Activated T-cell treated with anti-CD3 and anti-CD28 coated beads, Interleukin-2, amount 50 U/mL, for 24 hours (primary cell): ENCODE data around the gene MUC13.
A peak's percentile ranks its signal among the peaks of the same experiment; 100 is the strongest.

Experiments used
- DNase-seq: peaks from one replicate; pipeline ENCODE4 v3.0.0-alpha.2; 2020
- H3K27ac Mint-ChIP-seq: 2 replicates; pipeline ENCODE4 v1.8.0; 2020; ENCODE audit warnings: mild to moderate bottlenecking, mixed read lengths
- H3K27me3 Mint-ChIP-seq: 2 replicates; pipeline ENCODE4 v1.8.0; 2020; ENCODE audit warnings: mixed read lengths
- H3K36me3 Mint-ChIP-seq: 2 replicates; pipeline ENCODE4 v1.8.0; 2020; ENCODE audit warnings: low read depth, mixed read lengths
- H3K4me1 Mint-ChIP-seq: 2 replicates; pipeline ENCODE4 v1.8.0; 2020; ENCODE audit warnings: low read depth, mixed read lengths
- H3K4me3 Mint-ChIP-seq: 2 replicates; pipeline ENCODE4 v1.8.0; 2020; ENCODE audit warnings: mild to moderate bottlenecking, moderate library complexity, mixed read lengths
- H3K9me3 Mint-ChIP-seq: 2 replicates; pipeline ENCODE4 v1.8.0; 2020; ENCODE audit warnings: mixed read lengths

Gene MUC13

DNA sequence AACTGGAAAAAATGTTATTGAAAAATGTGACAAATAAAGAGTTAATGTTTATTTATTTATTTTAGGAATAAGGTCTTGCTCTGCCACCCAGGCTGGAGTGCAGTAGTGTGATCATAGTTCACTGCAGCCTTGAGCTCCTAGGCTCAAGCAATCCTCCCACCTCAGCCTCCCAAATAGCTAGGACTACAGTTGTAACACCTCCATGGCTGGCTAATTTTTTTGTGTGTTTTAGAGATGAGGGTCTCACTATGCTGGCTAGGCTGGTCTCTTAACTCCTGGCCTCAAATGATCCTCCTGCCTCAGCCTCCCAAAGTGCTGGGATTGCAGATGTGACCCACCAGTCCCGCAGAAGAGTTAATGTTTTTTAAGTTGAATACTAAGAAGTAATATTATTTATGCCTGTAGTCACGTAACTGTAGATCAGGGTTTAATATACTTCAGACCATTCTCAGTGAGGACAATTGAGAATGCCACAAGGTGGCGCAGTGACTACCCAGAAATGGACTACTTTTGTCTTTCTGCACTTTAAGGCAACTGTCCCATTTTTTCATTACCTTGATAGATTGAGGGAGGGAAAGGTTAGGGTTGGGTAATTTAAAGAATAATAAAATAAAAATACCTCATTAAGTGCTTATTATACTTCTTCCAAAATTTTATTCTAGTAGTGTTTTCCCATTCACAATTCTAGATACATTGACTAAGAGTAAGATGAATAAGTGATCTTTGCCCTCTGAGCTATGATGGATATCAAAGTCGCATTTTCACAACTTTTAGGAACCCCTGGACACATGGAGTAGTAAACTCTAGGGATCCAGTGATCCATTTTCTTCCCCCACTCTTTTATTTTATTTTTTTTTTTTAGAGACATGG is 6.0 kb downstream of the MUC13 start:
- DNase-seq = peak; percentile 57
- Mint-ChIP-seq H3K36me3 (no peaks in the 10 kb centered on the region), H3K27ac (no peak overlapping the region), H3K4me1 (peaks cover 2% of the 10 kb centered on the region), H3K9me3 (no peaks in the 10 kb centered on the region), H3K4me3 (no peak overlapping the region), H3K27me3 (no peaks in the 10 kb centered on the region)

DNA sequence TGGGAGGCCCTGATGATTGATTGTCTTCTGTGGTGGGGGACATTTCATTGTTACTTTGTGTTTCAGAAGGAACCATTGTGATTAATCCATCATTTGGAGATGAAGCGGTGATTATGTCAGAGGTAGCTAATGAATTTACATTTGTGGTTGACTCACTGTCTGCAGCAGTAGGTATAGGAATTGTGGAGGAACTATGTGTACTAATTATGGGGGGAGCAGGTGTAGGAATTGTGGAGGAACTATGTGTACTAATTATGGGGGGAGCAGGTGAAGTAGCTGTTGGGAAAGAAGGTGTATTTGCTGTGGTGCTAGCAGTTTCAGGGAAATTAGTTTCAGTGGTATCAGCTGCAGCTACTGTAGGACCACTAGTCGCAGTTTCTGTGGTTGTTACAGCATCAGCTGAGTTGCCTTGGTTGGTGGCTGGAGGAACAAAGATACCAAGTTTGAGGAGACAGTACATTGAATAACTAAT is 6.9 kb downstream of the MUC13 start:
- DNase-seq = no peak
- Mint-ChIP-seq H3K36me3 (no peaks in the 10 kb centered on the region), H3K27ac (no peak overlapping the region), H3K4me1 (peaks cover 2% of the 10 kb centered on the region), H3K4me3 (no peak overlapping the region), H3K9me3 (no peaks in the 10 kb centered on the region), H3K27me3 (no peaks in the 10 kb centered on the region)

DNA sequence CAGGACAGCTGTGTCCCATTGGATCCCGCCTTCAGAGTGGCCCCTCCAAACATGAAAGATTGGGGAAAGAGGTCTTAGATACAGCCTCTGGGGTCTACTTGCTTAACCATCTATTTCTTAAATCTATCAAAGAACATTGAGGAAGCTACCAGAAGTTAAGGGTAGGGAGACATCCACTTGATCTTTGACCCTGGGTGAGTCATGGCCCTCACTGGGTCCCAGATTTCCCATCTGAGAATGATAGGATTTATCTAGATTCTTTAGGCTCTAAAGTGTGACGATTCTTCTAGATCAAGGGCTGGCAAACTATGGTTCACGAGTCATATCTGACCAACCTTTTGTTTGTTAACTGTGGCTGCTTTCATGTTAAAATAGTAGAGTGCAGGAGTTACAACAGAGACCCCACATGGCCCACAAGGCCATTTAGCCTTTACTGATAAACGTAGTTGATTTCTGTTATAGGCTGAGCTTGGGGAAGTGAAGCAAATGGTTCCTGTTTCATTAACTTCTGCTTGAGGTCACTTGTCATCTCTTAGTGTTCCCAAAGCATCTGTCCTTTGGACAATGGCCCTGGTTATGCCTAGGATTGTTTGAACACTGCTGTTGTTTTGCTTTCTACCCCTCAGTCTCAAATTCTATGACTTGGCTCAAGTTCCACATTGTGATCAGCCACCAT is 8.0 kb downstream of the MUC13 start:
- Mint-ChIP-seq H3K9me3 (no peaks in the 10 kb centered on the region), H3K36me3 (no peaks in the 10 kb centered on the region), H3K27me3 (no peaks in the 10 kb centered on the region), H3K4me1 (peaks cover 2% of the 10 kb centered on the region), H3K4me3 (no peak overlapping the region), H3K27ac (no peak overlapping the region)
- DNase-seq = no peak

DNA sequence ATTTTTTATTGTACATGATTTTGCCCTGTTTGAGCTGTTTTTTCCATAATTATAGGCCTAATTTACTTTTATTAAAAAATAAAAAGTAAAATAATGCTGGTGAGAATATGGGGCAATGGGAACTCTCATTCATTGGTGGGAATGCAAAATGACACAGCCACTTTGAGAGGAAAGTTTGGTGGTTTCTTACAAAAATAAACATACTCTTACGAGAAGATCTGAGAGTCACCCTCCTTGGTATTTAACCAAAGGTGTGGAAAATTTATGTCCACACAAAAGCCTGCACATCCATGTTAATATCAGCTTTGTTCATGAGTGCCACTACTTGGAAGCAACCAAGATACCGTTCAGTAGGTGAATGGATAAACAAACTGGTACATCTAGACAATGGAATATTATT is 9.8 kb downstream of the MUC13 start:
- no peaks in the 10 kb centered on the region for H3K36me3 Mint-ChIP-seq
- H3K4me3 Mint-ChIP-seq = no peak overlapping the region
- no peak for DNase-seq
- H3K4me1 Mint-ChIP-seq = peaks cover 2% of the 10 kb centered on the region
- no peaks in the 10 kb centered on the region for H3K9me3 Mint-ChIP-seq
- H3K27ac Mint-ChIP-seq = no peak overlapping the region
- no peaks in the 10 kb centered on the region for H3K27me3 Mint-ChIP-seq

DNA sequence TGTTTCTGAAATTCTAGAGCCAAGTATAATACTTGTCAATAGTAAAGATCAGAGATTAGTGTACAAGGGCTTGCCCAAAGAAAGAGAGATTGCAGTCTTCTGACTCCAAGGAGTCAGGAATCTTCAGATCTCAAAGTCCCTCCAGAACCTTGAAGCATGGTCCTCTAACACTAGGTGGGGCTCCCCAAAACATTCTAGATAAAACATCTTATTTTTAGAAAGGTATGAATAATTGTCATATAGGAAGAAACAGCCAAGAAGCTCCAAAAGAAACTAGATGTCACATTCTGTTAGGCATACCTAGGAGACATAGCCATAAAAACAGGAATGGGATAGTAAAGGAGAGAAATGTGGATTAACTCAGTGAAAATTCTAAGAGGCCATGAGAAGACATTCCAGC is 10.7 kb downstream of the MUC13 start:
- H3K27ac Mint-ChIP-seq = no peak overlapping the region
- peaks cover 2% of the 10 kb centered on the region for H3K4me1 Mint-ChIP-seq
- peaks cover 4% of the 10 kb centered on the region for H3K27me3 Mint-ChIP-seq
- H3K36me3 Mint-ChIP-seq = no peaks in the 10 kb centered on the region
- H3K9me3 Mint-ChIP-seq = no peaks in the 10 kb centered on the region
- no peak for DNase-seq
- H3K4me3 Mint-ChIP-seq = no peak overlapping the region

DNA sequence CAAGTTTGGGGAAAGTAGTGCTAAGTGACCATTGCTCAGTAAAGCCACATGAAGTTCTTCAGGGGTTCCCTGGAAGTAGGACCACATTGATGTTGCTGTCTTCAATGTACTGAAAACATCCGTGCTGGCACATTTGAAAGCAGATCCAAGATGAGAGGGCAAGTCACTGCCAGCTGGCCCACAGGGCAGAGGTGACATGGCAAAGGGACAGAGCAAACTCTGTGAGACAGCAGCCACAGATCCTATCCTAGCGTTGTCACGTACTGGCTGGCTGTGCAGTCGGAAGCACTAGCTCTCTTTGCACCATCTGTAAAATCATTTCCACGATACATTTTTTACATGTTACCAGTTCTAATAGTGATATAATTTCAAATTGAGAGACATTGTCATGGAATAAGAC is 13.8 kb downstream of the MUC13 start:
- no peak for DNase-seq
- no peaks in the 10 kb centered on the region for H3K4me1 Mint-ChIP-seq
- no peaks in the 10 kb centered on the region for H3K9me3 Mint-ChIP-seq
- H3K36me3 Mint-ChIP-seq = no peaks in the 10 kb centered on the region
- H3K27ac Mint-ChIP-seq = no peak overlapping the region
- H3K27me3 Mint-ChIP-seq = peaks cover 13% of the 10 kb centered on the region
- no peak overlapping the region for H3K4me3 Mint-ChIP-seq

DNA sequence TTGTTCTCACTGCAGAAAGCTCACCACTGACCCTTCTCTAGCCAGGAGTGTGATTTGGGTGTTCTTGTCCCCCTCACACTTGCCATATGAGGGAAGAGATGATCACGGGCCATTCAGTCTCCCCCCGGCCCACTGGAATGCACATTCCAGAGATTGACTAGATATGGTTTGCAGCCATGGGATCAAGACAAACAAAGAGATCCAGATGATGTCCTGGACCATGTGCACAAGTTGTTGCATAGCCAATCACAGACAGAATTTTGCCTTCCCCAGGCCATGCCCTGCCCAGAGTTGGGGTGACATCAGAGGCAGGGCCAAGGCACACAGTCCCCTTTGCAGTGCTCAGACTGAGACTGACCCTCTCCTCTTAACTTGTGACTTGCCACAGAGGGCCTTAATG is 14.8 kb downstream of the MUC13 start:
- Mint-ChIP-seq H3K4me1 (no peaks in the 10 kb centered on the region), H3K4me3 (no peak overlapping the region), H3K27ac (no peak overlapping the region), H3K36me3 (no peaks in the 10 kb centered on the region), H3K27me3 (peaks cover 13% of the 10 kb centered on the region), H3K9me3 (no peaks in the 10 kb centered on the region)
- no peak for DNase-seq

DNA sequence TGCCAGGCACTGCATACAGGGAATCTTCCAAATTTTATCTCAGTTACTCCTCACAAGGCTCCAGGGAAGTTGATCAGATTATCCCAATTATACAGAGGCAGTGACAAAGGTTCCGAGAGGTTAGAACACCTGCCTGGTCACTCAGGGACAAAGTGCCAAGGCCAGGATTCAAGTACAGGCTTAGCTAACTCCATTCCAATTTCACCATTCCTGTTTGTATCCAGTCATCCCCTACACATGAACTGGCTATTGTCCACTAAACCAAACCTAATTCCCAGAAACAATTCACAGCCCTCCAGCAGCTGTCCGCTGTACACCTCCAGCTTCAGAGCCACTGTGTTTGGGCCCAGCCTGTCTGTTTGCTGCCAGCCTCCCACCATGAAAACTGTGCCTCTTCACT is 16.0 kb downstream of the MUC13 start:
- no peak for DNase-seq
- Mint-ChIP-seq H3K4me1 (no peaks in the 10 kb centered on the region), H3K27me3 (peaks cover 13% of the 10 kb centered on the region), H3K4me3 (no peak overlapping the region), H3K36me3 (no peaks in the 10 kb centered on the region), H3K27ac (no peak overlapping the region), H3K9me3 (no peaks in the 10 kb centered on the region)

DNA sequence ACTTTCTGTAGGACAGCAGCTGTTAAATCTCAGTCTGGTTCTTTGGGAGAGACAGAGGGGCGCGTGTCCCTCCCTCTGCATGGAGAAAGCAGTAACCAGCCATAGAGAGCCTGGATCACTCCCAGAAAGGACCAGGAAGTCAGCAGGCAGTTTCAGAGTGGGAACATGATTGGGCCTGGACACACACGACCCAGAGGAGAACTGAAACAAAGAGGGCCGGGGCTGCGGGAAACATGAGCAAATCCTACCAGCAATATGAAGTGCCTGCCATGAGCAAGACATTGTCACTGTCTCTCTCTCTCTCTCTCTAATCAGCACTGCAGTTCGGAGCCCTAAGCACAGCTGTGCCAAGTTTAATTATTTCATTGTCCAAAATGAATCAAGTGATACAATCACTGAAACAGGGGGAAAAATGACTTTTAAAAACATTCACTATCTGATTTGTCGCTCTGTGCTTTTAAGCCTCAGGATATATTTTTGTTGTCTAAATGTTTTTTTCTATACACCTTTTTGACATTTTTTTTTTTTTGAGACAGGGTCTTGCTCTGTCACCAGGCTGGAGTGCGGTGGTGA is 17.6 kb downstream of the MUC13 start:
- no peak for DNase-seq
- Mint-ChIP-seq H3K9me3 (no peaks in the 10 kb centered on the region), H3K36me3 (no peaks in the 10 kb centered on the region), H3K27ac (no peak overlapping the region), H3K27me3 (peaks cover 13% of the 10 kb centered on the region), H3K4me1 (no peaks in the 10 kb centered on the region), H3K4me3 (no peak overlapping the region)

DNA sequence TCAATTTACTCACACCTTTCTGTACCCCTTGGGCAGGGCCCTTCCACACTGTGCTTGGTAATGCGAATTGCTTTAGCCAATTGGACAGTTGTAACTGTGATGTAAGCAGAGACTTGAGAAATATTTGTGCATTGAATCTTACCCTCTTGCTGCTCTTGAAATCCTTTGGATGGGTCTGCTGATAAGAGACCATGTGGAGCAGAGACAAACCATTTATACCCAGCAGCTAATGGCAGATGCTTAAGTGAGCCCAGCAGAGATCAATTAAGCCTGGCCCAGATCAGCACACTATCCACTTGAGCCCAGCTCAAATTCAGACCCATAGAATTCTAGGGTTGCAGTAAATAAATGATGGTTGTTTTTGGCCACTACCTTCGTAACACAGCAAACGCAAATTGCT is 19.3 kb downstream of the MUC13 start:
- DNase-seq = no peak
- Mint-ChIP-seq H3K36me3 (no peaks in the 10 kb centered on the region), H3K27ac (no peak overlapping the region), H3K4me1 (no peaks in the 10 kb centered on the region), H3K27me3 (peaks cover 17% of the 10 kb centered on the region), H3K4me3 (no peak overlapping the region), H3K9me3 (no peaks in the 10 kb centered on the region)

DNA sequence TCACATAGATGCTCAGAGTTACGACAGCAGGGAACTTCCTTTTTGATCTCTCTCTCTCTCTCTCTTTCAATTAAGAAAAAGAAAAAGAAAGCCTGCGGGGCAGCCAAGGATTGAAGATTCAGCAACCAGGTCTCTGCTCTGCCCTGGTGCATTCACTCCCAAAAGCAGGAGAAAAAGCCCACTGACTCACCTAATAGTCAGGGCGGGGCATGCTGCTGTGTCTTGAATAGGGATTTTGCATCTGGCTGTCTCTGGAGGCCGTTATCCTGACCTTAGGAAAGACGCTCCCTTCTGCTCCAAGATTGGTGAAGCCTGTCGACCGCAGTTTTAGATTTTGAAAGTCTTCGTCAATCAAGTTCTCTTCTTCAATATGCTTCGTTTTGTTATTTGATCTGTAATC is 26.6 kb downstream of the MUC13 start:
- peaks cover 14% of the 10 kb centered on the region for H3K27me3 Mint-ChIP-seq
- DNase-seq = no peak
- no peaks in the 10 kb centered on the region for H3K4me1 Mint-ChIP-seq
- H3K27ac Mint-ChIP-seq = no peak overlapping the region
- H3K4me3 Mint-ChIP-seq = no peak overlapping the region
- H3K36me3 Mint-ChIP-seq = no peaks in the 10 kb centered on the region
- no peaks in the 10 kb centered on the region for H3K9me3 Mint-ChIP-seq

DNA sequence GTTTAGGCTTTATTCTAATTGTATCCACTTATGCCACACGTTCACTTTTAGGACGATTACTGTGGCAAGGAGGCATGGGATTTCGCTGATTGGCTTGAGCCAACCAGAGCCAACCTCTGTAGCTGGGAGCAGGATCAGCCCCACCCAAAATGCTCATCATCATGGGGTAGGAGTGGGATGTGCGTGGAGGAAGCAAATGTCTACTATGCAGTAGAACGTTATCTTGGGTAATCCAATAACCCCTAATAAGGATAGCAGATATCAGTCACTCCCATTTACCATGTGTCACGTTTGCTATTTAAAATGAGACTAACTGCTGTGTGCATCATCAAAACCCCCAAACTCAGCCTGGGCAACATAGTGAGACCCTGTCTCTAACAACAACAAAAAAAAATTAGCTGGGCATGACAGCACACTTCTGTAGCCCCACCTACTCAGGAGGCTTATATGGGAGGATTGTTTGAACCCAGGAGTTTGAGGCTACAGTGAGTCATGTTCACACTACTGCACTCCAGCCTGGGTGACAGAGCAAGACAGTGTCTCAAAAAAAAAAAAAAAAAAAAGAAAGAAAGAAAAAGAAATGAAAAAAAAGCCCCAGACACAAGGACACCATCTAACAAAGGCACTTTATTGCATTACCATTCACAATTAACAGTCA is 29.6 kb downstream of the MUC13 start:
- H3K4me3 Mint-ChIP-seq = no peak overlapping the region
- no peak for DNase-seq
- no peaks in the 10 kb centered on the region for H3K36me3 Mint-ChIP-seq
- peaks cover 18% of the 10 kb centered on the region for H3K27me3 Mint-ChIP-seq
- no peak overlapping the region for H3K27ac Mint-ChIP-seq
- H3K4me1 Mint-ChIP-seq = peaks cover 9% of the 10 kb centered on the region
- H3K9me3 Mint-ChIP-seq = no peaks in the 10 kb centered on the region

DNA sequence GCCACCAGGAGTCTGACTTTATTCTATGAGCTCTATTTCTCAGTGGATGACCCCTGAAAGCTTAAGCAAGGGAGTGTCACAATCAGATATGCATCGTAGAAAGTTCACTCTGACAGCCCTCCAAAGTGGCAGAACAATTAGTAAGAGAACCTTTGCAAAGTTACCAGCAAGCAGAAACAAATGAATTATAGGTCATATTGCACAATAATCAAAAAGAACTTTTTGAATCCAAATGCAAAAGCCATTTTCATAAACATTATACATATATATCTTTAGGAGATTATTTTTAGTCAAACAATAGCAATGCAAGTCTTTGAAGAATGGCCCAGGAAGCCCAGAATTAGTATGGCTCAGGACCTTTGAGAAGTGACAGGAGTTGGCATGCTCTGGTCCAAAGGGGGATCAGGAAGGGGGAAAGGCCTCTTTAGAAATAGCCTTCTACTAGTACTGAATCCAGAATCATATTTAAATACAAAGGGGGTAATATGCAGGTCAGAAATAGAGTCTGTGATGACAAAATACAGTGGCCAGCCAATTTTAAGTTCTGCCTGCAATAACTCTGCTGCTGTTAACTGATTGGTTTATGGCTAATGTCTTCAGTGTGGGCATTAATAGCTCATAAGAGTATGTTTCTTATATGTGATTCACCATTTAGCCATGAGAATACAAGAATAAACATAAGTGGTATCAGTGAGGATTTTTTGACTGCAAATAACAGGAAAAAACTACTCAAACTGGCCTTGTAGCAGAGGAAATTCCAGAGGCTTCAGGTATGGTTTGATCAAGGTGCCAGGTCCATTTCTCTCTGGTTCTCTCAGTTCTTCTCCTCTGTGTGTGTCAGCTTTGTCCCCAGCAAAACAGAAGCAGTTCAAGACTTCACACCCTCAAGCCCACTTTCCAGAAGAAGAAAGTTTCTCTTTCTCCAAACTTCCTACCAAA is 30.4 kb downstream of the MUC13 start:
- H3K4me3 Mint-ChIP-seq = no peak overlapping the region
- no peak overlapping the region for H3K27ac Mint-ChIP-seq
- no peak for DNase-seq

More for the DNA sequence above, 30.4 kb downstream of the MUC13 start:
- Mint-ChIP-seq H3K9me3 (no peaks in the 10 kb centered on the region), H3K27me3 (peaks cover 18% of the 10 kb centered on the region), H3K4me1 (peaks cover 9% of the 10 kb centered on the region), H3K36me3 (no peaks in the 10 kb centered on the region)
